ENCODE measurements around the gene MACROD2.

DNA sequence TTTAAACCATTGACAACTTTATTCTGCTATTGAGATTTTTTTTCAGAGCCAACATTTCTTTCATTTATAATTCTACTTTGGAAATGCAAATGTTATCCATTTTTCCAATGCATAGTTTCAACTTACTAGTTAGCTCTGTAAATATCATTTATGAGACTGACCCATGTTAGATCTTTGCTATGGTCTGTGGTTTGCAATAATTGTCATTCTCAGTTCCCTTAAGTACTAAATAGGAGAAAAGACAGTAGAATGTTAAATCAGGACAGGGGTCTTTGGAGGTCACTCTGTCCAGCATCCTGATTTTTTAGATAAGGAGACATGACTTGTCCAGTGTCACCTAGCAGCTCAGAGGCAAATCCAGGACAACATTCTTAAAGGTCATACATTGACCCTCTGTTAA, 864.3 kb downstream of the MACROD2 start:
- TF ChIP-seq, protein P1, sequence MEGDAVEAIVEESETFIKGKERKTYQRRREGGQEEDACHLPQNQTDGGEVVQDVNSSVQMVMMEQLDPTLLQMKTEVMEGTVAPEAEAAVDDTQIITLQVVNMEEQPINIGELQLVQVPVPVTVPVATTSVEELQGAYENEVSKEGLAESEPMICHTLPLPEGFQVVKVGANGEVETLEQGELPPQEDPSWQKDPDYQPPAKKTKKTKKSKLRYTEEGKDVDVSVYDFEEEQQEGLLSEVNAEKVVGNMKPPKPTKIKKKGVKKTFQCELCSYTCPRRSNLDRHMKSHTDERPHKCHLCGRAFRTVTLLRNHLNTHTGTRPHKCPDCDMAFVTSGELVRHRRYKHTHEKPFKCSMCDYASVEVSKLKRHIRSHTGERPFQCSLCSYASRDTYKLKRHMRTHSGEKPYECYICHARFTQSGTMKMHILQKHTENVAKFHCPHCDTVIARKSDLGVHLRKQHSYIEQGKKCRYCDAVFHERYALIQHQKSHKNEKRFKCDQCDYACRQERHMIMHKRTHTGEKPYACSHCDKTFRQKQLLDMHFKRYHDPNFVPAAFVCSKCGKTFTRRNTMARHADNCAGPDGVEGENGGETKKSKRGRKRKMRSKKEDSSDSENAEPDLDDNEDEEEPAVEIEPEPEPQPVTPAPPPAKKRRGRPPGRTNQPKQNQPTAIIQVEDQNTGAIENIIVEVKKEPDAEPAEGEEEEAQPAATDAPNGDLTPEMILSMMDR (IDR thresholded peaks at IDR 0.05) = no peak
- TF ChIP-seq POLR2A (IDR thresholded peaks at IDR 0.05) = no peak

Measured in body of pancreas (tissue), 4 donors.